T-helper 1 cell treated with Interleukin-12 subunit alpha and Interleukin-12 subunit beta and Interleukin-4 antibody, amounts not matched to agents 30 μg/mL and 1 μg/mL, for 36 hours (primary cell): ENCODE data around the gene CHST8.

Experiments
- H3K27ac Mint-ChIP-seq: one replicate; pipeline ENCODE4 v1.8.0; 2021; ENCODE audit warnings: mild to moderate bottlenecking, mixed read lengths
- H3K27me3 Mint-ChIP-seq: one replicate; pipeline ENCODE4 v1.8.0; 2021; ENCODE audit warnings: low read depth, mixed read lengths
- H3K36me3 Mint-ChIP-seq: one replicate; pipeline ENCODE4 v1.8.0; 2021; ENCODE audit warnings: low read depth, mixed read lengths
- H3K4me1 Mint-ChIP-seq: one replicate; pipeline ENCODE4 v1.8.0; 2021; ENCODE audit warnings: low read depth, mixed read lengths
- H3K4me3 Mint-ChIP-seq: one replicate; pipeline ENCODE4 v1.8.0; 2021; ENCODE audit warnings: mild to moderate bottlenecking, moderate library complexity, mixed read lengths
- H3K9me3 Mint-ChIP-seq: one replicate; pipeline ENCODE4 v1.8.0; 2021; ENCODE audit warnings: mixed read lengths

CHST8 gene

GRCh38 chr19:33725567-33725966 lies 103.8 kb downstream of the CHST8 start:
- H3K4me1 Mint-ChIP-seq = no peaks in the 10 kb centered on the region
- H3K36me3 Mint-ChIP-seq = no peaks in the 10 kb centered on the region
- H3K4me3 Mint-ChIP-seq = no peak overlapping the region

DNA sequence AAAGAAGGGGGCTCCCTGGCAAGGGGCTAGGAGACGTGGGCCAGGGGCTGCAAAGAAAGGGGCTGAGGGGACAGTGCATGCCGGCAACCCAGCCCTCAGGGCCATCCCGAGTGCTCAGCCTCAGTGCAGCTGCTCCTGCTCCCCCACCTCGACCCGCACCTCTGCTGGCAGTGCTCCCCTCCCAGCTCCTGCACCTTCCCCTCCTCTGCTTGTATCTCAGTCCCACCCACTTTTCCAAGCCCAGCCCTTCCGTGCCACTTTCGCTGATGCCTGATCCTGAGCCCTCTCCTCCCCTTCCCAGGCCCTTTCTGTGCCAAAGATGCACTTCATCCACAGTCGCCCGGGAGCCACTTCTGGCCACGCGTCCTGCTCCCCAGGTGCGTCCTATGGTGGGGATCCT lies 105.0 kb downstream of the CHST8 start:
- H3K27ac Mint-ChIP-seq = no peak overlapping the region
- H3K4me1 Mint-ChIP-seq = no peaks in the 10 kb centered on the region
- no peaks in the 10 kb centered on the region for H3K27me3 Mint-ChIP-seq
- no peaks in the 10 kb centered on the region for H3K36me3 Mint-ChIP-seq
- no peaks in the 10 kb centered on the region for H3K9me3 Mint-ChIP-seq
- no peak overlapping the region for H3K4me3 Mint-ChIP-seq

More at GRCh38 chr19:33725567-33725966, 103.8 kb downstream of the CHST8 start:
- Mint-ChIP-seq H3K27me3 (no peaks in the 10 kb centered on the region), H3K27ac (no peak overlapping the region), H3K9me3 (no peaks in the 10 kb centered on the region)

- no peaks in the 10 kb centered on the region for H3K9me3 Mint-ChIP-seq
- no peaks in the 10 kb centered on the region for H3K36me3 Mint-ChIP-seq
- no peak overlapping the region for H3K27ac Mint-ChIP-seq
- no peaks in the 10 kb centered on the region for H3K4me1 Mint-ChIP-seq
- no peak overlapping the region for H3K4me3 Mint-ChIP-seq
- no peaks in the 10 kb centered on the region for H3K27me3 Mint-ChIP-seq
These were observed 105.7 kb downstream of the CHST8 start for GRCh38 chr19:33727331-33727998.

- Mint-ChIP-seq H3K9me3 (no peaks in the 10 kb centered on the region), H3K36me3 (no peaks in the 10 kb centered on the region), H3K27ac (no peak overlapping the region), H3K4me1 (no peaks in the 10 kb centered on the region), H3K4me3 (no peak overlapping the region), H3K27me3 (no peaks in the 10 kb centered on the region)
These were observed 106.4 kb downstream of the CHST8 start for GRCh38 chr19:33728141-33728540.

DNA sequence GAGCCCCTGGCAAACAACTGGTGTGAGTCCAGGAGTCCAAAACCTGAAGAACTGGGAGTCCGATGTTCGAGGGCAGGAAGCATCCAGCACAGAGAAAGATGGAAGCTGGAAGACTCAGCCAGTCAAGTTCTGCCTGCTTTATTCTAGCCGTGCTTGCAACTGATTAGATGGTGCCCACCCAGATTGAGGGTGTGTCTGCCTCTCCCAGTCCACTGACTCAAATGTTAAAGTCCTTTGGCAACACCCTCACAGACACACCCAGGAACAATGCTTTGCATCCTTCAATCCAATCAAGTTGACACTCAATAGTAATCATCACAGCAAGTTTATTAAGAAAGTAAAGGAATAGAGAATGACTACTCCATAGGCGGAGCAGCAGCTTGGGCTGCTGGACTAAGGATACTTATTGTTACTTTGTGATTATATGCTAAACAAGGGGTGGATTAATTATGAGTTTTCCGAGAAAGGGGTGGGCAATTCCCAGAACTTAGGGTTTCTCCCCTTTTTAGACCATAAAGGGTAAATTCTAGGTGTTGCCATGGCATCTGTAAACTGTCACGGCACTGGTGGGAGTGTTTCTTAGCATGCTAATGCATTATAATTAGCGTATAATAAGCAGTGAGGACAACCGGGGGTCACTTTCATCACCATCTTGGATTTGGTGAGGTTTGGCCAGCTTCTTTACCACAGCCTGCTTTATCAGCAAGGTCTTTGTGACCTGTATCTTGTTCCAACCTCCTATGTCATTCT lies 109.3 kb downstream of the CHST8 start:
- no peak overlapping the region for H3K4me3 Mint-ChIP-seq
- H3K9me3 Mint-ChIP-seq = no peaks in the 10 kb centered on the region
- H3K4me1 Mint-ChIP-seq = no peaks in the 10 kb centered on the region
- no peaks in the 10 kb centered on the region for H3K36me3 Mint-ChIP-seq
- H3K27me3 Mint-ChIP-seq = no peaks in the 10 kb centered on the region
- H3K27ac Mint-ChIP-seq = no peak overlapping the region

DNA sequence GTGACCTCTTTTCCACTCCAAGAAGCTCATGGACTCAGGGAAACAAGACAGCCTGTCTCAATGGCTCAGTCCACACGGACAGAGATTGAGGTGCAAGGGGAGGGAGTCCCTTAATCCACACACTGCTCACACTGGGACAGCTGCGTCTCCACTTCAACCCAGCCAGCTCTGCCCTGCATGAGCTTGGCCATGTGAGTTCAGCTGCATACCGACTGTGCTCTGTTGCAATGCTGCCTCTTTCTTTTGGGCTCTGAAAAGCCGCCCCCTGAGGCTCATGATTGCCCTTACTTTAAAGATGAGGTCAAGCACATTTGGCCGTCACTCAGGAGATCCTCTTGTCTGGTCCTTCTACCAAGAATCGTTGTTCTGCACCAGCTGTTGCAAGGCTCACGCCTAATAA lies 110.1 kb downstream of the CHST8 start:
- H3K4me1 Mint-ChIP-seq = no peaks in the 10 kb centered on the region
- no peaks in the 10 kb centered on the region for H3K27me3 Mint-ChIP-seq
- H3K4me3 Mint-ChIP-seq = no peak overlapping the region
- no peaks in the 10 kb centered on the region for H3K9me3 Mint-ChIP-seq
- no peaks in the 10 kb centered on the region for H3K36me3 Mint-ChIP-seq
- H3K27ac Mint-ChIP-seq = no peak overlapping the region

DNA sequence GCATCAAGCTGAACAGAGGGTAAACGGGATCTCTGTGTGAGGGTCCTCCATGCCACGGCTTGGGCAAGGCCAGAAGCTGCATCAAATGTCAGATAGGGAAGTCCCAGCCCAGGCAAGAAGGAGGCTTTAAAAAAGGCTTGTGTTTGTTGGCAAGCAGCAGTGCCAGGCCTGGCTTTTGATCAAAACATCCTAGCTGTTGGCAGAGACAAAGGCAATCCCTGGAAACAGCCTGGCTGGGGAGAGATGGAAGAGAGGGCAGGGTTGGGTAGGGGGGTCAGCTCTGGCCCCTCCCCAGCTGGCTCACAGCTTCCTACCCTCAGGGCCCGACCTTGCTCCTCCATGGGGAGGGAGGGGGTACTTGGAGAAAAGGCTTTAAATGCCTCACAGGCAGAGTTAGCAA lies 113.2 kb downstream of the CHST8 start:
- Mint-ChIP-seq H3K4me3 (no peak overlapping the region), H3K27ac (no peak overlapping the region), H3K36me3 (no peaks in the 10 kb centered on the region), H3K4me1 (no peaks in the 10 kb centered on the region), H3K27me3 (no peaks in the 10 kb centered on the region), H3K9me3 (no peaks in the 10 kb centered on the region)

DNA sequence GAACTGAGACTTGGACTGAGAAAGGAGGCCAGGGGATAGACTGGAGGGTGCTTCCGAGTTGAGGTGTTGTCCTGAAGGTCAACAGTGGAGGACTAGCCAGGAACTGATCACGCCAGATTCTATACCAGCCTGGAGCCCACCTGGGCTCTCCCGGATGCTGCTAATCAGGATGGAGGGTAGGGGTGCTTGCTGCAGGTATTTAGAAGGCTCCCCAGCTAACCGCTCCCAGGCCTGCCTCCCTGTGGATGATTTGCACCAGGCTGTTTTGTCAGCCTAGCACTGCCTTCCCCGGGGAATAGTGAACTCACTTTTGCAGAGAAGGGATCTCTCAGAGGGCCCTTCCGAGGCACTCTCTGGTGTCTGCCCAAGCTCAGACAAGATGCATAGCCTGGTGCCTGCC lies 114.4 kb downstream of the CHST8 start:
- Mint-ChIP-seq H3K4me3 (no peak overlapping the region), H3K9me3 (no peaks in the 10 kb centered on the region), H3K4me1 (no peaks in the 10 kb centered on the region), H3K36me3 (no peaks in the 10 kb centered on the region), H3K27ac (no peak overlapping the region), H3K27me3 (no peaks in the 10 kb centered on the region)

- Mint-ChIP-seq H3K27ac (no peak overlapping the region), H3K4me3 (no peak overlapping the region), H3K4me1 (no peaks in the 10 kb centered on the region), H3K9me3 (no peaks in the 10 kb centered on the region), H3K27me3 (no peaks in the 10 kb centered on the region), H3K36me3 (no peaks in the 10 kb centered on the region)
These were observed 115.0 kb downstream of the CHST8 start for GRCh38 chr19:33736787-33737186.

DNA sequence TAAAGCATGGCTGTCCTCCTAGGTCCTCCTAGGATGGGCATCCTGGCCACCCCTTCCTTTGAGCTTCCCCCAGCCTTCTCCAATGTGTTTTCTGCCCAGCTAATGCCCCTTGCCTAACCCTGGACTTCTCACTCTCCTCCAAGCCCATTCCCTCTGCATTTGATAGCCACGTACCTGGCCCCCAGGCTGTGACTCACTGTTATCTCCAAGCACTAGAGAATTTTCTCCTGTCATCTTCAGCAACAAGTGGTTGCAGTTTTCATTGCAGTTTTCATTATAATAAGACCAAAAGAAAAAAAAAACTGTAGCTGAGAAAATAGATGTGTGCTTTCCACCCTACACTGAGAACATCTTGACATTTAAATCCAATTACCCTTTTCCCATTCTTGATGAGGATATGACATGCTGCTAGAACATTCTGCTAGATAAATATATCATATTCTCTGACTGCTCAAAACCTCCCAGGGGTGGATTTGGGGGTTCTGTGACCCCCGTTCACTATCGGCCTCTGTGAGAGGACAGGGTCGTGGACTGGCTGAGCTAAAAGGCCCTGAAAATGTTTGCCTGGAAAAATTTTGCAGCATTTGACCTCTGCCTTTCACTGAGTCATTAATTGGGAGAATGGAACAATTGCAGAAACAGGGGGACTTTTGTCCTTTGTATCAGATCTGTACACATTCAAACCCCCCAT lies 116.1 kb downstream of the CHST8 start:
- Mint-ChIP-seq H3K36me3 (no peaks in the 10 kb centered on the region), H3K27me3 (no peaks in the 10 kb centered on the region), H3K4me1 (no peaks in the 10 kb centered on the region), H3K27ac (no peak overlapping the region), H3K4me3 (no peak overlapping the region), H3K9me3 (no peaks in the 10 kb centered on the region)

GRCh38 chr19:33740811-33741396 lies 119.2 kb downstream of the CHST8 start:
- no peaks in the 10 kb centered on the region for H3K36me3 Mint-ChIP-seq
- H3K9me3 Mint-ChIP-seq = no peaks in the 10 kb centered on the region
- no peak overlapping the region for H3K27ac Mint-ChIP-seq
- H3K4me3 Mint-ChIP-seq = no peak overlapping the region
- no peaks in the 10 kb centered on the region for H3K27me3 Mint-ChIP-seq
- no peaks in the 10 kb centered on the region for H3K4me1 Mint-ChIP-seq

- H3K4me1 Mint-ChIP-seq = no peaks in the 10 kb centered on the region
- no peak overlapping the region for H3K27ac Mint-ChIP-seq
- H3K36me3 Mint-ChIP-seq = no peaks in the 10 kb centered on the region
- no peaks in the 10 kb centered on the region for H3K27me3 Mint-ChIP-seq
- H3K4me3 Mint-ChIP-seq = no peak overlapping the region
- H3K9me3 Mint-ChIP-seq = no peaks in the 10 kb centered on the region
These were observed 123.5 kb downstream of the CHST8 start for GRCh38 chr19:33745297-33745696.

DNA sequence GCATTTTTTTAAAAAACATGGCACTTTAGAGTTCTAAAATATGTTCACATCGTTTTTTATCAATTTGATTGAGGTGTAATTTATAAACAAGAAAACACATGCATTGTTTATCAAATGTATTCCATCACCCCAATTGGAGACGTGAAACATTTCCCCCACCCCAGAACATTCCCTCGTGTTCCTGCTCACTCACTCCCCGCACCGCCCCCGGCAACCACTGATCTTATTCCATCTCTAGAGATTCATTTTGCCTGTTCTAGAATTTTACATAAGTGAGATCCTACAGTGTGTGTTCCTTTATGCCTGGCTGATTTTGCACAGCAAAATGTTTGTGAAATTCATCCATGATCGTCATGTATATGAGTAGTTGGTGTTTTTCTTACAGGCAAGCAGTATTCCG lies 124.4 kb downstream of the CHST8 start:
- no peaks in the 10 kb centered on the region for H3K27me3 Mint-ChIP-seq
- no peaks in the 10 kb centered on the region for H3K9me3 Mint-ChIP-seq

GRCh38 chr19:33747273-33747672 lies 125.5 kb downstream of the CHST8 start:
- no peak overlapping the region for H3K27ac Mint-ChIP-seq

More for the DNA sequence above, 124.4 kb downstream of the CHST8 start:
- H3K27ac Mint-ChIP-seq = no peak overlapping the region
- no peaks in the 10 kb centered on the region for H3K36me3 Mint-ChIP-seq
- no peak overlapping the region for H3K4me3 Mint-ChIP-seq
- no peaks in the 10 kb centered on the region for H3K4me1 Mint-ChIP-seq

GRCh38 chr19:33748231-33748630 lies 126.5 kb downstream of the CHST8 start:
- H3K27ac Mint-ChIP-seq = no peak overlapping the region
- no peak overlapping the region for H3K4me3 Mint-ChIP-seq
- no peaks in the 10 kb centered on the region for H3K9me3 Mint-ChIP-seq
- H3K4me1 Mint-ChIP-seq = no peaks in the 10 kb centered on the region
- no peaks in the 10 kb centered on the region for H3K36me3 Mint-ChIP-seq
- no peaks in the 10 kb centered on the region for H3K27me3 Mint-ChIP-seq

More at GRCh38 chr19:33747273-33747672, 125.5 kb downstream of the CHST8 start:
- Mint-ChIP-seq H3K36me3 (no peaks in the 10 kb centered on the region), H3K9me3 (no peaks in the 10 kb centered on the region), H3K4me1 (no peaks in the 10 kb centered on the region), H3K27me3 (no peaks in the 10 kb centered on the region), H3K4me3 (no peak overlapping the region)
